ENCODE results near the gene THEM5. TPM values are rescaled to one million over a fixed set of nuclear protein-coding genes. Genes with fewer than 3 reads are reported as not detected.
A peak's percentile ranks its signal among the peaks of the same experiment; 100 is the strongest.

THEM5 gene
- polyA plus RNA-seq, 3 donors = not detected

DNA sequence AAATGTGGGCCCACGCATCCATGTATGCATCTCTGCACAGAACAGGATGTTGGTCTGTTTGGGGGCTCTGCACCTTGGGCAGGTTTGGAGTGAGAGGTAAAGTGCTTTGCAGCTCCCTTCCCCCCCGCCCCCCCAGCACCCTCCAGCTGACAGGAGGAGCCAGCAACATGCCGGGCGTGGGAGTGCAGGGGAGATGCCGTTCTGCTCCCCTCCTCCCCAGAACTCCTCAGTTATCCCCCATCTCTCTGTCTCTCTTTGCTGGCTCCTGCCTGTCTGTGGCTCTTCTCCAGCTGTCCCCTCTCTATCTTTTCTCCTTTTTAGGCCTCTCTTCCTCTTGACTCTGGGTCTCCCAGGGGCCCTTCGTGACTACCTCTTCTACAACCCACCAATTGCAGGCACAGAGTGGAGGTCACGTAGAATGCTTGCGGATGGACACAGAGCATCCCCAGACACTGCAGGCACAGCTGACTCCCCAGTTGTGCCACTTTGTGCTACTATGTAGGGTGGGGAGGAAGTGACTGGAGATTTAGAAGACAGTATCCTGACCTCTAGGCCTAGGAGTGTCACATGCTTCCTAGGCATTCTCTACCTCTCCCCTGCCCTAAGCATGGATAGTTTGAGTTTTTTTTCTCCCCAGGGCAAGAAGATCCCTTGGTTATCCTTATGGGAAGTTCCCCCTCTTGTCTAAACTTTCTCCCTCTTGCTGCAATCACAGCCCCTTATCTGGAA, 20.2 kb downstream of the THEM5 start:
- H3K4me1 Mint-ChIP-seq = peaks cover 91% of the 10 kb centered on the region
- H3K27ac Mint-ChIP-seq = no peak overlapping the region
- no peak overlapping the region for H3K9ac ChIP-seq (ENCODE audit: insufficient read depth, low read length, poor library complexity, severe bottlenecking)
- peaks cover 69 to 100% of the 10 kb centered on the region in 2 donors for H3K4me1 ChIP-seq (ENCODE audit: control insufficient read depth in 1 of 2, insufficient read depth in 2 of 2, low read length in 2 of 2)
- DNase-seq = no peak
- peak overlapping the region; percentile 28 for H3K4me2 ChIP-seq (replicated peaks; ENCODE audit: extremely low read depth, low read length, poor library complexity, severe bottlenecking)
- TF ChIP-seq, protein P1, sequence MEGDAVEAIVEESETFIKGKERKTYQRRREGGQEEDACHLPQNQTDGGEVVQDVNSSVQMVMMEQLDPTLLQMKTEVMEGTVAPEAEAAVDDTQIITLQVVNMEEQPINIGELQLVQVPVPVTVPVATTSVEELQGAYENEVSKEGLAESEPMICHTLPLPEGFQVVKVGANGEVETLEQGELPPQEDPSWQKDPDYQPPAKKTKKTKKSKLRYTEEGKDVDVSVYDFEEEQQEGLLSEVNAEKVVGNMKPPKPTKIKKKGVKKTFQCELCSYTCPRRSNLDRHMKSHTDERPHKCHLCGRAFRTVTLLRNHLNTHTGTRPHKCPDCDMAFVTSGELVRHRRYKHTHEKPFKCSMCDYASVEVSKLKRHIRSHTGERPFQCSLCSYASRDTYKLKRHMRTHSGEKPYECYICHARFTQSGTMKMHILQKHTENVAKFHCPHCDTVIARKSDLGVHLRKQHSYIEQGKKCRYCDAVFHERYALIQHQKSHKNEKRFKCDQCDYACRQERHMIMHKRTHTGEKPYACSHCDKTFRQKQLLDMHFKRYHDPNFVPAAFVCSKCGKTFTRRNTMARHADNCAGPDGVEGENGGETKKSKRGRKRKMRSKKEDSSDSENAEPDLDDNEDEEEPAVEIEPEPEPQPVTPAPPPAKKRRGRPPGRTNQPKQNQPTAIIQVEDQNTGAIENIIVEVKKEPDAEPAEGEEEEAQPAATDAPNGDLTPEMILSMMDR (IDR thresholded peaks at IDR 0.05) = no peak
- no peaks in the 10 kb centered on the region for H3K79me2 ChIP-seq (ENCODE audit: insufficient read depth, low read length)
- intact Hi-C loops (cut with micrococcal nuclease) = no loop called here
- H2AFZ ChIP-seq (ENCODE audit: insufficient read depth, low read depth, low read length, poor library complexity, severe bottlenecking) = peak overlapping the region; percentile 21
- peaks cover 13 to 15% of the 10 kb centered on the region in 2 donors for H3K27me3 ChIP-seq (ENCODE audit: control insufficient read depth in 2 of 2, insufficient read depth in 2 of 2, low read length in 2 of 2)
- peaks cover 4 to 8% of the 10 kb centered on the region in 2 donors for H3K36me3 Mint-ChIP-seq
- H3K9me3 Mint-ChIP-seq = peaks cover 0 to 9% (median 5%) of the 10 kb centered on the region in 7 donors
- H4K20me1 ChIP-seq (ENCODE audit: insufficient read depth, low read length) = no peaks in the 10 kb centered on the region
- peak overlapping the region in 1 of 2 donors; percentile 11 for H3K4me3 Mint-ChIP-seq
- H3K36me3 ChIP-seq (replicated peaks in 1 of 2; ENCODE audit: control insufficient read depth in 1 of 2, insufficient read depth in 2 of 2, low read length in 2 of 2) = no peaks in the 10 kb centered on the region
- peaks cover 15 to 32% (median 22%) of the 10 kb centered on the region in 3 donors for H3K27me3 Mint-ChIP-seq (ENCODE audit: low read depth in 3 of 3)
- H3K4me3 ChIP-seq (replicated peaks in 1 of 3; ENCODE audit: low read depth in 2 of 3, low read length in 3 of 3) = peak overlapping the region in 1 of 3 experiments; percentile 13
- peaks cover 0 to 4% of the 10 kb centered on the region in 2 donors for H3K9me3 ChIP-seq (replicated peaks in 1 of 2; ENCODE audit: control insufficient read depth in 1 of 2, insufficient read depth in 1 of 2, low read length in 2 of 2)
- no peak overlapping the region for H3K27ac ChIP-seq (ENCODE audit: low read depth in 1 of 2, low read length in 2 of 2)
- whole genome bisulfite sequencing (ENCODE audit: insufficient coverage) = 96% methylated on average over 4 of the region's 8 CpGs

DNA sequence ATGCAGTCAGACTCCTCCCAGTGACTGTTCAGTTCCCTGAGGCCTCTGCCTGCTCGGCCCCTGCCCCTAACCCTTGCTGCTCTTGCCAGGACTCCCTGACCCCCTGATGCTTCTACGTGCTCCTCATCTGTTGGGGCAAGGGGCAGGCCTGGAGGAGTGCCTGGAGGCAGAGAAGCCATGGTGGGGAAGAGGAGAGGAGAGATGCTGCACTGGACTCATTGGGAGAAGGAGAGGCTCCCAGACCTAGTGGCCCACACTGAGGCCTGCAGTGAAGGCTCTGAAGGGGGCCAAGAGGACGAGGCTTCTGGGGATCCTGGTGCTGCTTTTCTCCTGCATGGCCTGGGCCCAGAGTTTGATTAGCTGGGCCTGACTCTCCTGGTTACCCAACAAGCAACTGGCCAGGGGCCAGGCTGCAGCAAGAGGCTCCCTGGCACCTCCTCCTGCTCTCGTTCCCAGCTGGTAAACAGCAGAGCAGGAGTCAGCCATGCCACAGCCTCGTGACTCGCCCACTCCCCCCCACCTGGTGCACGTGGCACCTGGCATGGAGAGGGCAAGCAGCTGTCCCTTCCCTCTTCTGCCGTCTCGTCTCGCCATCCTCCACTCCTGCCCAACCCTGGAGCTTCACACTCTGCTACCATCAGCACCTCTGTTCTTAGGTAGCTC, 21.1 kb downstream of the THEM5 start:
- H3K4me1 ChIP-seq (ENCODE audit: control insufficient read depth in 1 of 2, insufficient read depth in 2 of 2, low read length in 2 of 2) = peaks cover 69 to 100% of the 10 kb centered on the region in 2 donors
- no peaks in the 10 kb centered on the region for H3K9me3 ChIP-seq (replicated peaks in 1 of 2; ENCODE audit: control insufficient read depth in 1 of 2, insufficient read depth in 1 of 2, low read length in 2 of 2)
- 50% methylated on average over 7 of the region's 10 CpGs for WGBS (ENCODE audit: insufficient coverage)
- Mint-ChIP-seq H3K36me3 (peaks cover 1 to 6% of the 10 kb centered on the region in 2 donors), H3K27me3 (ENCODE audit: low read depth in 3 of 3) (peaks cover 10 to 26% (median 16%) of the 10 kb centered on the region in 3 donors), H3K4me3 (no peak overlapping the region), H3K4me1 (peaks cover 93% of the 10 kb centered on the region), H3K27ac (no peak overlapping the region), H3K9me3 (peaks cover 0 to 5% (median 2%) of the 10 kb centered on the region in 7 donors)
- DNase-seq = no peak
- peak overlapping the region; percentile 41 for H2AFZ ChIP-seq (ENCODE audit: insufficient read depth, low read depth, low read length, poor library complexity, severe bottlenecking)
- H3K27me3 ChIP-seq (ENCODE audit: control insufficient read depth in 2 of 2, insufficient read depth in 2 of 2, low read length in 2 of 2) = peaks cover 8 to 9% of the 10 kb centered on the region in 2 donors
- no peak overlapping the region for H3K4me2 ChIP-seq (replicated peaks; ENCODE audit: extremely low read depth, low read length, poor library complexity, severe bottlenecking)
- H3K4me3 ChIP-seq (replicated peaks in 1 of 3; ENCODE audit: low read depth in 2 of 3, low read length in 3 of 3) = no peak overlapping the region
- no peaks in the 10 kb centered on the region for H3K79me2 ChIP-seq (ENCODE audit: insufficient read depth, low read length)
- intact Hi-C loops (cut with micrococcal nuclease) = no loop called here
- peak overlapping the region; percentile 15 for H3K9ac ChIP-seq (ENCODE audit: insufficient read depth, low read length, poor library complexity, severe bottlenecking)
- no peaks in the 10 kb centered on the region for H3K36me3 ChIP-seq (replicated peaks in 1 of 2; ENCODE audit: control insufficient read depth in 1 of 2, insufficient read depth in 2 of 2, low read length in 2 of 2)
- H4K20me1 ChIP-seq (ENCODE audit: insufficient read depth, low read length) = no peaks in the 10 kb centered on the region
- no peak overlapping the region for H3K27ac ChIP-seq (ENCODE audit: low read depth in 1 of 2, low read length in 2 of 2)
- TF ChIP-seq, protein P1 (IDR thresholded peaks at IDR 0.05) = no peak
